GM19043 (cell line): ENCODE results near the gene PDK2.

Source experiments
- ATAC-seq: cut with Tn5 transposase; IDR thresholded peaks from one replicate; pipeline ENCODE4 v1.9.1; 2021; ENCODE audit warnings: low read depth; ENCODE audit not compliant: unreplicated experiment

The PDK2 gene

GRCh38 chr17:50097926-50098325 is 2.8 kb downstream of the PDK2 start:
- no peak for ATAC-seq

DNA sequence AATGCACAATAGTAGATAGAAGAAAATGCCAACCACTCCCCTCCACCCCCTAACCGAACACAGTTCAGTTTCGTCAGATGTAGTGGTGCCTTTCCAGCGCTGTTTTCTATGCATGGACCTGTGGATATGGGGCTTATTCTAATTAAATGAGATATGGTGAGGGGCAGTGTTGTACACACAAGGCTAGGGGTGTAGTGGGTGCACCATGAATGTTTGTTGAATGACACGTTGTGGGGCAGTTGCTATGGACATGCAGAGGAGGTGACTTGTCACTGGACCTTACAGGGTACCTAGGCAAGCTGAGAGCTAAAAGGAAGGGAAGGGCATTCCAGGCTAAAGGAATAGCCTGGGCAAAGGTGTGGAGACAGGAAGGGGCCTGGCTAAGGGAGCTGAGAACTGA is 3.4 kb downstream of the PDK2 start:
- ATAC-seq, result no peak

- no peak for ATAC-seq
Measured at GRCh38 chr17:50099003-50099402, 3.9 kb downstream of the PDK2 start.

DNA sequence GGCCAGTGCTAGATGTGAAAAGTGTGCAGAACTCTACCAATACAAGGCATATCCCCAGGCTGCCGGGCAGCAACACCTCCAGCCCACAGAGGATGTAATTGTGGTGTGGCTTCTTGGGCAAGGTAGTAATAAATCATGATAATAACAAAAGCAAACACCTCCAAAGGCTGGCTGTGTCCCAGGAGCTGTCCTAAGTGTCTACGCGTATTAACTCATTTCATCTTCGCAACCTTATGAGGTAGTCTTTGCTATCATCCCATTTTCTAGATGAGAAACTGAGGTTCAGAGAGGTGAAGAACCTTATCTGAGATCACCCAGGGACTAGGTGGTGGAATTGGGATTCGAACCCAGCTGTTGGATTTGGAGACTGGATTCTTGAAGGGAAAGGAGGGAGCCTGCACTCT is 5.3 kb downstream of the PDK2 start:
- ATAC-seq, result no peak

DNA sequence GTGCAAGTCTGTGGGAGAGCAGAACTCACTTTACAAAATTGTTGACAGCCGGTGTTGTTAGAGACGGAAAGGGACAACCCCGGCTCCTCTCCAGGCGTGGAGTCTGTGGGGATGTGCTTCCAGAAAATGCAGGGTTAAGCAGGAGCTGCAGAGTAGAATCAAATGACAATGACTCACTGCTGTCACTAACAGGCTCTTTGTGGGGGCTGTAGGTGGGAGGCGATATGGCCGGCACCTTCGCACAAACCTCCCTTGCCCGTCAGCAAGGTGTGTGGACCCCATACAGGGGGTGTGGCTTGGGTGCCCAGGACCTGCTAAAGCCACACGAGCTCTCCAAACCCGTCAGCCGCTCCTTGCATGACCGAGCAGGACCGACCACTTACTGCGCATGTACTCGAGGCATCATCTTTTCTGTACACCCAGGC is 5.8 kb downstream of the PDK2 start:
- no peak for ATAC-seq

- no peak for ATAC-seq
Measured at GRCh38 chr17:50101346-50102163, 6.4 kb downstream of the PDK2 start.

DNA sequence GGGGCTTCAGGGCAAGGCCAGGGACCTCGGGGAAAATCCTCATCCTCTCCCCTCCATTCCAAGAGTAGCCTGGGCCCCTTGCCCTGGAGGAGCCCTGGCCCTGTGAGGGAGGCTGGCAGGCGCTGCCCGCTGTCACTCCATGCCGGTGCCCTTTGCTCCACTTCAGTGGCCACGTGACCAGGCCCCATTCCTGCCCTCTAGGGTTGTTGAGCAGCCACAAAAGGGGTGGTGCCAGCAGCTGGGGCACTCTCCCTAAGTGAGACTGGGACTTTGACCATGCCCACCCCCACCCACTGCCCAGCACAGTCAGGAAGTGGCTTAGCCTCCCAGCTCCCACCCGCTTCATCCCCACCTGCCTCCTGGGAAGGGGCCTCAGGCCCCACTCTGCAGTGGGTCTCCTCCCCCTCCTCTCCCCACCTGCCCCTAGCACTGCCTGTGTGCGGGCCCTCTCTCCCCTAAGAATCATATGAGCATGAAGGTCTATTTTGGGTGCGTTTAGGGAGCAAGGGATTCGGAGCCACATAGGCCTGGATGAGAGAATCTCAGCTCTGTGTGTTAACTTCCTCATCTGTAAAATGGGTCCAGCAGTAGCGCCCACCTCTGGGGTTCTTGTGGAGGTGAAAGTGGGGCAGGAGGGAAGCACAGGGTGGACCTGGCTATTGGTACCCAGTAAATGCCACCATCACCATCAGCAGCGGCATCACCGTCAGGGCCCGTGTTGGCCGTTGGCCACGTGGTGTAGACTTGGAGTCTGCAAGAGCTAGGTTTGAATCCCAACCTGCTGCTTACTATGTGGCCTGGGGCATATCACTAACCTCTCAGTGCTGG is 7.2 kb downstream of the PDK2 start:
- ATAC-seq, result no peak

GRCh38 chr17:50103252-50103651 is 8.1 kb downstream of the PDK2 start:
- ATAC-seq, result no peak

DNA sequence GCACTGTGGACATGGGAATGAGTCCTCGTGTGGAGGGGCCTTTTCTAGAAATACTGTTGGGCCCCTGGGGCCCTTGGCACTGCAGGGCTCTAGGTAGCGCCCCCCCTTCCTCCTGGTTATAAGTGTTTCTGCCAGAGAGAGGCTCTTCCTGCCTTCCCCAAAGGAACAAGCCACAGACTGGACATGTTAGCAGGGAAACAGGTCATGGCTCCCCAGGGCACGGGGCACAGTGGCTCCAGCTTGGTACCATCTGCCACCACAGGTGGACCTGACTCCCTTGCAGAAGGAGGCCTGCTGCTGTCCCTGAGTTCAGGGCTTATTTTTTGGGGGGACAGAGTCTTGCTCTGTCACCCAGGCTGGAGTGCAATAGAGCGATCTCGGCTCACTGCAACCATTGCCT is 8.8 kb downstream of the PDK2 start:
- no peak for ATAC-seq

DNA sequence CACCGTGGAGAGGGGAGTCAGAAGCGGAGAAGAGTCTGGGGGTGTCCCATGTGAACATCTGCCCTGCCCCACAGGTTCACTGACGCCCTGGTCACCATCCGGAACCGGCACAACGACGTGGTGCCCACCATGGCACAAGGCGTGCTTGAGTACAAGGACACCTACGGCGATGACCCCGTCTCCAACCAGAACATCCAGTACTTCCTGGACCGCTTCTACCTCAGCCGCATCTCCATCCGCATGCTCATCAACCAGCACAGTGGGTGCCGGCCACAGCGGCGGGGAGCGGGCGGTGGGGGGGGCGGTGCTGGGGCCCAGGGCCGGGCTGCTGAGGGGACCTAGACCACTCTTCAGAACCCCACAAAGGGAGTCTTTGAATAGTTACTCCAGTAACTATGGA is 10.7 kb downstream of the PDK2 start:
- no peak for ATAC-seq

DNA sequence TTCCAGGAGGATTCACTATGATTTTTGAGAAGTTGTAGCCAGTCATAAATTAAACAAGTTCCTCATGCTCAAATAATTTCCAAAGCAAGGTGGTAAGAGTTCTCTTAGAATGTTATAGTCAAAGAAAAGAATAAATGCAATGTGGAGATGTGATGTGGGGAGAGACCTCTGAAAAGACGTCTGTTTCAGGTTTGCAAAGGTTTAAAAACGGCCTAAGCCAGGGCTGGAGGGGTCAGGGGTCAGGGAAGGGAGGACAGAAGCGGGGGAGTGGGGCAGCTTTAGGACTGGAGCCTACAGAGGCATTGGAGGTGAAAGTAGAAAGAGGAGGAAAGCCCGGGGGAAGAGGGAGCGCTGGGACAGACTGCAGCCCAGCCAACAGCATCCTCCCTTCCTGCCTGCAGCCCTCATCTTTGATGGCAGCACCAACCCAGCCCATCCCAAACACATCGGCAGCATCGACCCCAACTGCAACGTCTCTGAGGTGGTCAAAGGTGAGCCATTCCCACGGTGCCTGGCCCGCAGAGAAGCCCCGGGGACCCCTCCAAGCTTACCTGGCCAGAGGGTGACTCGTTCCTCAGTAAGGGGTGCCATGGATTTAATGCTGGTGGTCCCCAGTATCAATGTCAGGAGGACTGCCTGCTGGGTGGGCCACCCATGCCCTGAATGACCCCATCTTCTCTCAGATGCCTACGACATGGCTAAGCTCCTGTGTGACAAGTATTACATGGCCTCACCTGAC is 11.4 kb downstream of the PDK2 start:
- no peak for ATAC-seq

DNA sequence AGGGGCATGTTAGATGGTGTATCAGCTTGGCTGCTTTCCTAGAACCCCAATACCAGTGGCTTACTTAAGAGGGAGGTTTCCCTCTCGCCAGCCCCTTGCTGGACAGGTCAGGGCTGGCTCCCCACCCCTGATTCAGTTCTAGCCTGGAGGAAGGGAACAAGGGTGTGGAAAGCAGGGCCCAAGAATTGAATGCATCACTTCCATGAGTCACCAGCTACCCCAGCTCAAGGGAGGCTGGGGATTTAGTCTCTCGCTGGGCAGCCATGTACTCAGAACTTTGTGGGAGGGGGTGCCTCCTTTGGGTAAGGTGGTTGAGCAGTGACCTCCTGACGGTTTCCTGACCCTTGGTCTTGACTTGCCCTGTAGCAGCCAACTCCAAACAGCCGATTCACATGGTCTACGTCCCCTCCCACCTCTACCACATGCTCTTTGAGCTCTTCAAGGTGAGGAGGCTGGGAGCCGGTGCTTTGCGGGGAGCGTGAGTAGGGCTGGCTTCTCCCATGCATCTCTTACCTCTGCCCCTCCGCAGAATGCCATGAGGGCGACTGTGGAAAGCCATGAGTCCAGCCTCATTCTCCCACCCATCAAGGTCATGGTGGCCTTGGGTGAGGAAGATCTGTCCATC is 12.8 kb downstream of the PDK2 start:
- ATAC-seq, result no peak

- ATAC-seq, result no peak
Measured at GRCh38 chr17:50108556-50108955, 13.4 kb downstream of the PDK2 start.

DNA sequence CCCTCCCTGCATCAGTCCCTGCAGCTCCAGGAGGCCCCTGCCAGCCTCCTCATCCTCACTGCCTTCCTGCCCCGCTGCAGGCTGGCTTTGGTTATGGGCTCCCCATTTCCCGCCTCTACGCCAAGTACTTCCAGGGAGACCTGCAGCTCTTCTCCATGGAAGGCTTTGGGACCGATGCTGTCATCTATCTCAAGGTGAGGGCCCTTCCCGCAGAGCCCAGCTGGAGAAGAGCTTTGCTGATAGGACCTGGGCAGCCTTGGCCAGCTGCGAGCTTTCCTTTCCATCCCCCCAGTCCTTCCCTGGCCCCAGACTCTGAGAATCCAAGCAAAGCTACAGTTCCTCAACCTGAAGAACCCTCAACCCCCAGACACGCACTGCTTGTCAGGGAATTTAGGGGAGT is 14.1 kb downstream of the PDK2 start:
- ATAC-seq, result no peak

DNA sequence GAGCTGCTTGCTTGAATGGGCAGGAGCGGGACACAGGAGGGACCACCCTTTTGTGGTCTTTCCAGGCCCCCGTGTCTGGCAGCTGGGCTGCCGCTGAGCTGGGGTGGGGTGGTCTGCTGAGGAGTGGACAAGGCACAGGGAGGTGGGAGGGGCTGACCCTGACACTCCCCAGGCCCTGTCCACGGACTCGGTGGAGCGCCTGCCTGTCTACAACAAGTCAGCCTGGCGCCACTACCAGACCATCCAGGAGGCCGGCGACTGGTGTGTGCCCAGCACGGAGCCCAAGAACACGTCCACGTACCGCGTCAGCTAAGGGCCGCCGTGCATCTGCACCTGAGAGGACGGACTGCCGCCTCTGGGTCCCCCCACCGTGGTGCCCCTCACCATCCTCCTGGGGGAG is 14.6 kb downstream of the PDK2 start:
- no peak for ATAC-seq

- no peak for ATAC-seq
Measured at GRCh38 chr17:50110591-50111349, 15.6 kb downstream of the PDK2 start.

GRCh38 chr17:50111673-50112655 is 16.8 kb downstream of the PDK2 start:
- no peak for ATAC-seq

GRCh38 chr17:50112694-50113093 is 17.5 kb downstream of the PDK2 start:
- ATAC-seq, result no peak
